H1 (cell line): ENCODE results near the gene FYTTD1. TPM values are rescaled to one million over a fixed set of nuclear protein-coding genes. Genes with fewer than 3 reads are reported as not detected.
A peak's percentile ranks its signal among the peaks of the same experiment; 100 is the strongest.

Experiments
- CTCF ChIA-PET: fragments of 300-600 bp; sonication (Branson Sonifier 250); formaldehyde crosslinking; loops from one replicate; lab custom pipeline; 2021; ENCODE audit not compliant: partially characterized antibody; lab: Charles Lee
- POLR2A ChIA-PET: fragments of 300-600 bp; sonication (Branson Sonifier 250); formaldehyde crosslinking; loops from one replicate; lab custom pipeline; 2021; ENCODE audit warnings: inconsistent platforms; ENCODE audit not compliant: partially characterized antibody; lab: Charles Lee
- DNase-seq, 2 experiments: peaks; one replicate each; pipeline versions ENCODE4 v3.0.0 to v3.0.0-alpha.2; 2010 to 2022; ENCODE audit warnings: low spot score in 2 of 2, low read depth in 1 of 2, mixed read lengths in 1 of 2
- FAIRE-seq: peaks from 2 replicates; lab custom pipeline; 2011; peaks lifted over from hg19 to GRCh38; lab: Jason Lieb, UNC
- H2AFZ ChIP-seq: 2 replicates; pipeline ENCODE4 v1.8.1; 2012; ENCODE audit warnings: low read length, inconsistent platforms
- H2AK5ac ChIP-seq: 2 replicates; pipeline ENCODE4 v1.6.1; 2013; ENCODE audit warnings: low read depth, low read length
- H2BK120ac ChIP-seq: replicated peaks from 2 replicates; pipeline ENCODE3; 2013; ENCODE audit warnings: low read depth, low read length, inconsistent platforms
- H2BK12ac ChIP-seq: 2 replicates; pipeline ENCODE4 v1.6.1; 2013; ENCODE audit warnings: low read depth, low read length
- H2BK15ac ChIP-seq: 2 replicates; pipeline ENCODE4 v1.6.1; 2013; ENCODE audit warnings: low read length
- H2BK20ac ChIP-seq: 2 replicates; pipeline ENCODE4 v1.6.1; 2013; ENCODE audit warnings: low read length
- H2BK5ac ChIP-seq: 2 replicates; pipeline ENCODE4 v1.6.1; 2013; ENCODE audit warnings: low read depth, low read length
- H3K14ac ChIP-seq: 2 replicates; pipeline ENCODE4 v1.6.1; 2013; ENCODE audit warnings: inconsistent platforms; ENCODE audit not compliant: insufficient read length
- H3K18ac ChIP-seq: 2 replicates; pipeline ENCODE4 v1.6.1; 2013; ENCODE audit warnings: low read length; ENCODE audit errors: extremely low read depth
- H3K23ac ChIP-seq: 2 replicates; pipeline ENCODE4 v1.6.1; 2013; ENCODE audit warnings: inconsistent platforms; ENCODE audit not compliant: insufficient read length
- H3K23me2 ChIP-seq: 2 replicates; pipeline ENCODE4 v1.6.1; 2013; ENCODE audit warnings: low read depth, low read length
- H3K27ac ChIP-seq: 2 replicates; pipeline ENCODE4 v1.6.1; 2011; ENCODE audit warnings: low read depth, low read length, inconsistent platforms
- H3K27me3 ChIP-seq, 4 experiments: replicated peaks in 1 of 4; 1 replicate in 1 of 4; 2 replicates in 3 of 4; pipeline versions ENCODE4 v1.6.1 to v1.8.1; 2011 to 2013; ENCODE audit warnings: low read length in 3 of 4, mild to moderate bottlenecking in 3 of 4, inconsistent platforms in 2 of 4, mixed read lengths in 2 of 4, moderate library complexity in 1 of 4; ENCODE audit not compliant: control insufficient read depth in 3 of 4, insufficient read depth in 3 of 4; ENCODE audit errors: extremely low read depth in 1 of 4
- H3K36me3 ChIP-seq, 4 experiments: 2 replicates each; pipeline versions ENCODE4 v1.6.1 to v1.8.1; 2011 to 2013; ENCODE audit warnings: mild to moderate bottlenecking in 4 of 4, low read length in 3 of 4, moderate library complexity in 2 of 4, control low read depth in 1 of 4, inconsistent platforms in 1 of 4; ENCODE audit not compliant: insufficient read depth in 4 of 4, control insufficient read depth in 2 of 4
- H3K4ac ChIP-seq: replicated peaks from 2 replicates; pipeline ENCODE3; 2013; ENCODE audit warnings: low read length, low read depth, mixed read lengths, inconsistent platforms; ENCODE audit not compliant: insufficient read length
- H3K4me1 ChIP-seq, 4 experiments: replicated peaks in 1 of 4; 1 replicate in 1 of 4; 2 replicates in 3 of 4; pipeline versions ENCODE4 v1.6.1 to v1.8.1; 2011 to 2013; ENCODE audit warnings: low read length in 3 of 4, inconsistent platforms in 2 of 4, mixed read lengths in 1 of 4; ENCODE audit not compliant: insufficient read depth in 4 of 4, control insufficient read depth in 3 of 4
- H3K4me2 ChIP-seq, 2 experiments: 2 replicates each; pipeline versions ENCODE4 v1.6.1 to v1.8.1; 2011 to 2013; ENCODE audit warnings: low read depth in 2 of 2, low read length in 2 of 2, control low read depth in 1 of 2, inconsistent platforms in 1 of 2, mild to moderate bottlenecking in 1 of 2; ENCODE audit not compliant: insufficient read depth in 1 of 2
- H3K4me3 ChIP-seq, 4 experiments: fragments of 200-600, 300-600 bp in 1 of 4; sonication (generic), shearing (Covaris generic), sonication (Bioruptor Twin) in 1 of 4; 2 replicates each; pipeline versions ENCODE4 v1.5.1 to v1.8.1; 2011 to 2016; ENCODE audit warnings: low read length in 4 of 4, low read depth in 3 of 4, control low read depth in 2 of 4, inconsistent platforms in 2 of 4, mild to moderate bottlenecking in 2 of 4, mixed read lengths in 1 of 4, moderate library complexity in 1 of 4; ENCODE audit not compliant: insufficient read depth in 2 of 4; ENCODE audit errors: extremely low read depth in 1 of 4
- H3K56ac ChIP-seq: replicated peaks from 2 replicates; pipeline ENCODE3; 2013; ENCODE audit warnings: low read depth, mild to moderate bottlenecking, mixed read lengths, low read length, inconsistent platforms; ENCODE audit not compliant: insufficient read length
- H3K79me1 ChIP-seq: 2 replicates; pipeline ENCODE4 v1.6.1; 2013; ENCODE audit warnings: low read depth, low read length, control low read depth
- H3K79me2 ChIP-seq, 2 experiments: 2 replicates each; pipeline versions ENCODE4 v1.6.1 to v1.8.1; 2012 to 2013; ENCODE audit warnings: low read length in 2 of 2, mild to moderate bottlenecking in 2 of 2, inconsistent platforms in 1 of 2; ENCODE audit not compliant: insufficient read depth in 2 of 2, control insufficient read depth in 1 of 2
- H3K9ac ChIP-seq, 4 experiments: replicated peaks in 1 of 4; 1 replicate in 1 of 4; 2 replicates in 3 of 4; pipeline versions ENCODE4 v1.6.1 to v1.8.1; 2011 to 2013; ENCODE audit warnings: low read depth in 3 of 4, low read length in 3 of 4, control low read depth in 2 of 4, mild to moderate bottlenecking in 2 of 4, moderate library complexity in 2 of 4, inconsistent platforms in 1 of 4; ENCODE audit errors: extremely low read depth in 1 of 4
- H3K9me3 ChIP-seq, 2 experiments: 2 replicates each; pipeline versions ENCODE4 v1.6.1 to v1.8.1; 2012 to 2013; ENCODE audit warnings: mild to moderate bottlenecking in 2 of 2, moderate library complexity in 2 of 2, control low read depth in 1 of 2, inconsistent platforms in 1 of 2, low read depth in 1 of 2, low read length in 1 of 2, mixed read lengths in 1 of 2; ENCODE audit not compliant: insufficient read depth in 2 of 2
- H4K20me1 ChIP-seq, 2 experiments: replicated peaks in 1 of 2; 2 replicates each; pipeline versions ENCODE3 to v1.8.1; 2011 to 2013; ENCODE audit warnings: inconsistent platforms in 2 of 2, low read length in 2 of 2, mild to moderate bottlenecking in 1 of 2; ENCODE audit not compliant: insufficient read depth in 2 of 2, control insufficient read depth in 1 of 2
- H4K5ac ChIP-seq: 2 replicates; pipeline ENCODE4 v1.6.1; 2013; ENCODE audit warnings: low read length, low read depth, mixed read lengths, inconsistent platforms; ENCODE audit not compliant: insufficient read length
- H4K8ac ChIP-seq: 2 replicates; pipeline ENCODE4 v1.8.0; 2013; ENCODE audit warnings: mild to moderate bottlenecking, moderate library complexity, low read length, inconsistent platforms; ENCODE audit not compliant: insufficient read depth; ENCODE audit errors: extremely low read depth
- H4K91ac ChIP-seq: replicated peaks from 2 replicates; pipeline ENCODE3; 2013; ENCODE audit warnings: low read length, mixed read lengths, inconsistent platforms; ENCODE audit not compliant: insufficient read length
- BCL11A ChIP-seq, 2 experiments: IDR thresholded peaks; one replicate each; pipeline ENCODE4 v1.6.1; 2011; ENCODE audit warnings: low read depth in 2 of 2, low read length in 2 of 2, mild to moderate bottlenecking in 2 of 2
- CBX5 ChIP-seq: fragments of 300-800, 300-1000 bp; sonication (generic); IDR thresholded peaks from 2 replicates; pipeline ENCODE4 v1.7.1; 2016; ENCODE audit warnings: antibody characterized with exemption, low read length, low read depth
- CHD1 ChIP-seq: IDR thresholded peaks from 2 replicates; pipeline ENCODE4 v1.6.1; 2012; ENCODE audit warnings: low read depth, low read length, improper control_type of control experiment
- EP300 ChIP-seq, 2 experiments: IDR thresholded peaks; 1 replicate in 1 of 2; 2 replicates in 1 of 2; pipeline ENCODE4 v1.6.1; 2011 to 2012; ENCODE audit warnings: low read depth in 2 of 2, low read length in 2 of 2, mild to moderate bottlenecking in 2 of 2, borderline replicate concordance in 1 of 2, inconsistent platforms in 1 of 2, moderate library complexity in 1 of 2
- MAX ChIP-seq: IDR thresholded peaks from 2 replicates; pipeline ENCODE4 v1.6.1; 2012; ENCODE audit warnings: inconsistent platforms
- PHF8 ChIP-seq: fragments of 200-600 bp; sonication (generic); conservative IDR thresholded peaks from 2 replicates; pipeline ENCODE4 v1.7.1; 2012; ENCODE audit warnings: low read depth, mild to moderate bottlenecking, inconsistent platforms, low read length, moderate library complexity
- POLR2A ChIP-seq, 2 experiments: IDR thresholded peaks; 1 replicate in 1 of 2; 2 replicates in 1 of 2; pipeline ENCODE4 v1.6.1; 2011; ENCODE audit warnings: low read depth in 2 of 2, low read length in 2 of 2, mild to moderate bottlenecking in 2 of 2; ENCODE audit errors: control extremely low read depth in 1 of 2
- RBBP5 ChIP-seq: IDR thresholded peaks from 2 replicates; pipeline ENCODE4 v1.7.1; 2012; ENCODE audit warnings: low read depth, mild to moderate bottlenecking, inconsistent platforms, low read length, moderate library complexity, borderline replicate concordance
- SP4 ChIP-seq: IDR thresholded peaks from 2 replicates; pipeline ENCODE4 v1.6.1; 2012; ENCODE audit warnings: low read length, inconsistent platforms
- TAF1 ChIP-seq: IDR thresholded peaks from 2 replicates; pipeline ENCODE4 v1.6.1; 2011; ENCODE audit warnings: mild to moderate bottlenecking, low read depth, low read length
- TAF7 ChIP-seq: optimal IDR thresholded peaks from 2 replicates; pipeline ENCODE3; 2011; ENCODE audit warnings: low read depth, mild to moderate bottlenecking, inconsistent platforms, low read length, moderate library complexity, borderline replicate concordance
- whole genome bisulfite sequencing, 2 experiments: shearing (Covaris generic) in 1 of 2; methylation state at CpG; one replicate each; pipeline versions ENCODE4 v1.1.6 to v1.1.7; 2013 to 2015; ENCODE audit warnings: low lambda C conversion rate in 2 of 2, mixed read lengths in 2 of 2, inconsistent platforms in 1 of 2, low coverage in 1 of 2, missing lambda C conversion rate in 1 of 2; ENCODE audit not compliant: insufficient replicate concordance in 2 of 2, insufficient coverage in 1 of 2, insufficient read length in 1 of 2; ENCODE audit errors: extremely low coverage in 1 of 2, missing lambda C conversion rate in 1 of 2; 5-methylcytosine and 5-hydroxymethylcytosine counted together
- polyA plus RNA-seq, 7 experiments: library from polyadenylated mRNA; depleted of rRNA in 3 of 7; stranded (reverse) in 5 of 7; unstranded in 2 of 7; fragments of >200 nt in 5 of 7; fragments of 200-250 nt in 2 of 7; gene quantifications; 1 replicate in 5 of 7; 2 replicates in 1 of 7; 4 replicates in 1 of 7; pipeline versions ENCODE4 v1.2.1 to v1.2.3, GENCODE V29; 2011 to 2013; ENCODE audit warnings: missing spikeins in 2 of 7, mixed read lengths in 2 of 7
- total RNA-seq: library from RNA; stranded (reverse); fragmentation: NEBNext Ultra II Directional; extraction: Animal tissue kit (Norgen Biotek cat#: 25700); gene quantifications from 2 replicates; pipeline ENCODE4 v1.2.1, GENCODE V29; 2021

The FYTTD1 gene
- total and polyA plus RNA-seq, 2 of the 8 experiments (the other 6 are each of a cell fraction or from before 2014, with no cell fraction given) = 3.1 to 24.4 TPM

- Histone ChIP-seq H2BK120ac (no peak within 1 kb of the TSS), H2BK15ac (0 out of 2 replicates have a peak within 1 kb of the TSS, but pooled peaks have one; percentile 61), H2BK5ac (peak within 1 kb of the TSS; percentile 73), H3K23me2 (peaks cover 11% of the 10 kb centered on the region), H2BK12ac (0 out of 2 replicates have a peak within 1 kb of the TSS, but pooled peaks have one; percentile 23), H3K27ac (peak within 1 kb of the TSS; percentile 39; the same call in 1 of the 2 replicates), H2BK20ac (no peak within 1 kb of the TSS), H3K14ac (no peak within 1 kb of the TSS), H3K18ac (no peak within 1 kb of the TSS), H3K79me2 (peaks cover 0 to 10% of the 10 kb centered on the region in 2 experiments; a peak in 2 of 4 replicates), H4K91ac (peak within 1 kb of the TSS; percentile 91), H3K9ac (peak within 1 kb of the TSS; percentile 68 to 73 (median 70)), H4K5ac (peak within 1 kb of the TSS; percentile 63), H2AFZ (peak within 1 kb of the TSS; percentile 84), H3K27me3 (no peaks in the 10 kb centered on the region), H3K23ac (no peak within 1 kb of the TSS), H3K9me3 (no peaks in the 10 kb centered on the region), H3K79me1 (no peaks in the 10 kb centered on the region), H3K4me2 (peak within 1 kb of the TSS; percentile 95 to 99), H2AK5ac (no peak within 1 kb of the TSS; the same call in 1 of the 2 replicates), H3K4ac (no peak within 1 kb of the TSS), H3K4me1 (no peaks in the 10 kb centered on the region; a peak in 1 of 7 replicates), H4K20me1 (peaks cover 0 to 8% of the 10 kb centered on the region in 2 experiments), H3K4me3 (peak within 1 kb of the TSS; percentile 63 to 92 (median 88)), H4K8ac (peak within 1 kb of the TSS; percentile 87; the same call in 1 of the 2 replicates), H3K36me3 (no peaks in the 10 kb centered on the region), H3K56ac (peak within 1 kb of the TSS; percentile 13)
- ChIA-PET CTCF (no interaction called here), POLR2A (interaction anchor here (1.1 to 1.4 kb wide), 2 partner anchors 10 to 55 kb away, joined by 3 to 4 read pairs; partner anchors contain the start of gene LRCH3)
- FAIRE-seq (no peak), DNase-seq (peak; percentile 88 to 94)
- WGBS, 2 experiments = 2% methylated on average over 79 of the region's 92 CpGs; no CpG with 5 or more reads in 1 of the 2 experiments
- TF ChIP-seq EP300 (IDR thresholded peaks at IDR 0.05; ENCODE audit: borderline replicate concordance in 1 of 2, low read depth in 2 of 2, low read length in 2 of 2) (no peak), MAX (peak; percentile 79), BCL11A (IDR thresholded peaks at IDR 0.05; ENCODE audit: low read depth in 2 of 2, low read length in 2 of 2) (no peak), TAF7 (no peak), PHF8 (peak; percentile 60; the same call in 1 of the 2 replicates), TAF1 (peak; percentile 52), POLR2A (IDR thresholded peaks at IDR 0.05; ENCODE audit: control extremely low read depth in 1 of 2, low read depth in 2 of 2, low read length in 2 of 2) (peak in 1 of 2 experiments; percentile 67; a peak in 2 of 3 replicates), CBX5 (no peak), CHD1 (no peak), RBBP5 (peak; percentile 40; the same call in 1 of the 2 replicates), SP4 (no peak)
These were observed 13.0 kb upstream of the FYTTD1 start, which contains the start of gene RUBCN for GRCh38 chr3:197736491-197737318. RUBCN (minus strand) TSS chr3:197736904; CDS start chr3:197736719, 185 bp downstream.
